ENCODE data around the gene RAD51B. TPM values are rescaled to one million over a fixed set of nuclear protein-coding genes. Genes with fewer than 3 reads are reported as not detected.

The RAD51B gene
- total and polyA plus RNA-seq, 2 of the 13 experiments (the other 11 are each of a cell fraction or from before 2014, with no cell fraction given) = 7.0 to 9.5 TPM

GRCh38 chr14:68563251-68564131 lies 743.9 kb downstream of the RAD51B start (continued):
- no peak for TF ChIP-seq ZNF136 (CRISPR knock-in tag; IDR thresholded peaks at IDR 0.05; ENCODE audit: low read depth)
- no peak for TF ChIP-seq REXO4 (CRISPR knock-in tag; IDR thresholded peaks at IDR 0.05; ENCODE audit: borderline replicate concordance)
- TF ChIP-seq PATZ1 (CRISPR knock-in tag; IDR thresholded peaks at IDR 0.05) = peak; percentile 76
- TF ChIP-seq YEATS2 (CRISPR knock-in tag; IDR thresholded peaks at IDR 0.05; ENCODE audit: borderline replicate concordance) = no peak
- TF ChIP-seq ZBTB2 (CRISPR knock-in tag; IDR thresholded peaks at IDR 0.05; ENCODE audit: low read depth) = no peak
- no peak for TF ChIP-seq EED (CRISPR knock-in tag; IDR thresholded peaks at IDR 0.05)
- TF ChIP-seq ERF (CRISPR knock-in tag; IDR thresholded peaks at IDR 0.05) = no peak
- TF ChIP-seq ZNF891 (CRISPR knock-in tag; IDR thresholded peaks at IDR 0.05) = no peak
- TF ChIP-seq SRSF1 (optimal IDR thresholded peaks at IDR 0.05; ENCODE audit: low read depth, low read length) = no peak
- TF ChIP-seq GABPB1 (CRISPR knock-in tag; IDR thresholded peaks at IDR 0.05) = no peak
- no peak for TF ChIP-seq ZNF543 (CRISPR knock-in tag; IDR thresholded peaks at IDR 0.05)
- TF ChIP-seq GATAD2A (CRISPR knock-in tag; IDR thresholded peaks at IDR 0.05) = peak; percentile 73
- no peak for TF ChIP-seq ZNF580 (CRISPR knock-in tag; IDR thresholded peaks at IDR 0.05; ENCODE audit: borderline replicate concordance, low read depth)
- TF ChIP-seq SYNCRIP (IDR thresholded peaks at IDR 0.05; ENCODE audit: insufficient read depth, low read depth, low read length) = no peak
- TF ChIP-seq REPIN1 (CRISPR knock-in tag; IDR thresholded peaks at IDR 0.05; ENCODE audit: borderline replicate concordance, low read depth) = no peak
- TF ChIP-seq HDAC2 (CRISPR knock-in tag; IDR thresholded peaks at IDR 0.05) = peak; percentile 24; the same call in 1 of the 2 replicates
- TF ChIP-seq THAP8 (CRISPR knock-in tag; IDR thresholded peaks at IDR 0.05; ENCODE audit: borderline replicate concordance) = no peak
- TF ChIP-seq CEBPG (CRISPR knock-in tag; IDR thresholded peaks at IDR 0.05) = no peak
- no peak for TF ChIP-seq ZNF460 (CRISPR knock-in tag; IDR thresholded peaks at IDR 0.05; ENCODE audit: borderline replicate concordance)
- TF ChIP-seq ZBTB42 (CRISPR knock-in tag; IDR thresholded peaks at IDR 0.05) = 0 out of 2 replicates have a peak, but pooled peaks have one; percentile 46
- TF ChIP-seq SMAD3 (CRISPR knock-in tag; IDR thresholded peaks at IDR 0.05) = no peak
- TF ChIP-seq ZNF768 (CRISPR knock-in tag; IDR thresholded peaks at IDR 0.05) = no peak
- TF ChIP-seq ELF1 (CRISPR knock-in tag; IDR thresholded peaks at IDR 0.05) = peak; percentile 47; the same call in 1 of the 2 replicates
- no peak for TF ChIP-seq NPAS2 (CRISPR knock-in tag; IDR thresholded peaks at IDR 0.05; ENCODE audit: borderline replicate concordance)
- no peak for TF ChIP-seq ATF7-NPFF (CRISPR knock-in tag; IDR thresholded peaks at IDR 0.05; ENCODE audit: low read depth)

Measured in HepG2 (cell line).